SK-N-MC (cell line): ENCODE results near the gene TBC1D12.

ENCODE experiments used
- EZH2 ChIP-seq: fragments of 200-600 bp; sonication (generic); IDR thresholded peaks from one replicate; pipeline ENCODE4 v1.6.1; 2017; ENCODE audit warnings: antibody characterized with exemption
- FOXP2 ChIP-seq: optimal IDR thresholded peaks from 2 replicates; pipeline ENCODE3; 2011; ENCODE audit warnings: mild to moderate bottlenecking, moderate library complexity; ENCODE audit not compliant: insufficient read depth; ENCODE audit errors: extremely low read length, control extremely low read depth
- POLR2AphosphoS5 ChIP-seq: IDR thresholded peaks from 2 replicates; pipeline ENCODE4 v1.6.1; 2012; ENCODE audit warnings: mild to moderate bottlenecking, low read depth, low read length, borderline replicate concordance

- TF ChIP-seq EZH2 (no peak), POLR2AphosphoS5 (no peak), FOXP2 (no peak)
These were observed 21.3 kb downstream of the TBC1D12 start for GRCh38 chr10:94423627-94424026.
